Measurements from ENCODE around the gene BRCA1.
"Not testable (repeated sequence)": the region's sequence is repeated elsewhere in the genome, so short reads cannot be mapped to it uniquely, and the experiment has no call there.

The BRCA1 gene

DNA sequence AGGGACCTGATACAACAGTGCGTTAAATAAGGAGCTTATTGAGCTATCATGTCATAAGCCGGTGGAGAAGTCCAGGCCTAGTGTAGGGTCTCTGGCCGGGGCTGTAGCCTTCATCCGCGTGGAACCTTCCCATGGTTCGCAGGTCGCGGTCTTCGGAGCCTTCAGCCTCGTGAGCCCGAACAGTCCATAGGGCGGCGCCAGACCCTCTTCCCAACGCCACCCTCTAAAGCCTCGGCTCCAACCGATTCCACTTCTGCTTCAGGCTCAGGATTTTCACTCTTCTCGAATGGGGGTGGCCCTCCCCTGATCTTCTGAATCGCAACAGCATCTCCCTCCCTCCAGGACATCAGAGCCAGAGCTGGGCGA is 10.3 kb upstream of the BRCA1 start:
- TF ChIP-seq, protein P1, sequence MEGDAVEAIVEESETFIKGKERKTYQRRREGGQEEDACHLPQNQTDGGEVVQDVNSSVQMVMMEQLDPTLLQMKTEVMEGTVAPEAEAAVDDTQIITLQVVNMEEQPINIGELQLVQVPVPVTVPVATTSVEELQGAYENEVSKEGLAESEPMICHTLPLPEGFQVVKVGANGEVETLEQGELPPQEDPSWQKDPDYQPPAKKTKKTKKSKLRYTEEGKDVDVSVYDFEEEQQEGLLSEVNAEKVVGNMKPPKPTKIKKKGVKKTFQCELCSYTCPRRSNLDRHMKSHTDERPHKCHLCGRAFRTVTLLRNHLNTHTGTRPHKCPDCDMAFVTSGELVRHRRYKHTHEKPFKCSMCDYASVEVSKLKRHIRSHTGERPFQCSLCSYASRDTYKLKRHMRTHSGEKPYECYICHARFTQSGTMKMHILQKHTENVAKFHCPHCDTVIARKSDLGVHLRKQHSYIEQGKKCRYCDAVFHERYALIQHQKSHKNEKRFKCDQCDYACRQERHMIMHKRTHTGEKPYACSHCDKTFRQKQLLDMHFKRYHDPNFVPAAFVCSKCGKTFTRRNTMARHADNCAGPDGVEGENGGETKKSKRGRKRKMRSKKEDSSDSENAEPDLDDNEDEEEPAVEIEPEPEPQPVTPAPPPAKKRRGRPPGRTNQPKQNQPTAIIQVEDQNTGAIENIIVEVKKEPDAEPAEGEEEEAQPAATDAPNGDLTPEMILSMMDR (IDR thresholded peaks at IDR 0.05; ENCODE audit: insufficient read depth, low read depth, low read length, missing control alignments): no peak
- no peak overlapping the region for H3K4me3 ChIP-seq (ENCODE audit: low read length)
- DNase-seq (ENCODE audit: low read depth): no peak

DNA sequence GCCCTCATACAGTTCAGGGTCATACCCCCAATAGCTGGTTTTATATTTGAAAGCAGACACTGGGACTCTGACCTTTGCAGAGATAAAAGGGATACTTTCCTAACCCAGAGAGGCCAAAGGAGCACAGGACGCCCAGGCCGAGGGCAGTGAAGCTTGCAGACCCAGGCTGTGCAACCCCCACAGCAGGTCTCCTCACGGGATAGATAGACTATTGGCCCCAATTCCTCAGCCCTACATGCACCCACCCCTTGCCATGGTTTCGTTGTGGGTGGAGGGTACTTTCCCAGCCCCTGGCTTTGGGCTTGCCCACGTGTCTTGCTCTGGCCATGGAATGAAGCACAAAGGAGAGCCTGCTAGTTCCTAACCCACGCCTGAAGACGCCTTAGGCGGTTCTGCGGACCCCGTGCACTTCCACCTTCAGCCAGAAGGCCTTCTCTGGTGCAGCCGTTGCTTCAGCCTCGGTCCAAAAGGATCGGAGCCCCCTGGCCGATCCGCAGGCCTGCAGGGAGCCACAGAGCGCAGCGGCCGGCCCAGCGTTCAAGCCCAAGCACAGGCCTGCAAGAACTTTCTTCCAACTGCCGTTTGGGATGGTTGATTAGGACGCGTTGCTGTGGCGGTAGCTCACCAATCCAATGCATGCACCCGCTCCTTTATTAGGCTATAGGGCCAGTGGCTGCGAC is 9.8 kb upstream of the BRCA1 start:
- DNase-seq (ENCODE audit: low read depth): no peak
- H3K4me3 ChIP-seq (ENCODE audit: low read length): no peak overlapping the region
- TF ChIP-seq, protein P1 (IDR thresholded peaks at IDR 0.05; ENCODE audit: insufficient read depth, low read depth, low read length, missing control alignments): no peak

DNA sequence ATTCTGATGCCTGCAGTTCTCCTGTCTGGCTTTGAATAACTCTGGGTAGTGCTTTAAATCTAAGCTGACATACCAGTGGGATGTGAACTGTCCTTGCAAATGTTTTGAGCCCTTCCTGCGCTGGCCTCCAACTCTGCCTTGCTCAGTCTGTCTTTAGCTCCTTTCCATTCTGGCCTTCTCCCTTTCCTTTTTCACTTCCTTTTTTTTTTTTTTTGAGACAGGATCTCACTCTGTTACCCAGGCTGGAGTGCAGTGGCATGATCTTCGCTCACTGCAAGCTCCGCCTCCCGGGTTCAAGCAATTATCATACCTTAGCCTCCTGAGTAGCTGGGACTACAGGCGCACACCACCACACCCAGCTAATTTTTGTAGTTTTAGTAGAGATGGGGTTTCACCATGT is 8.3 kb upstream of the BRCA1 start:
- H3K4me3 ChIP-seq (ENCODE audit: low read length); DNase-seq (ENCODE audit: low read depth): not testable (repeated sequence)

DNA sequence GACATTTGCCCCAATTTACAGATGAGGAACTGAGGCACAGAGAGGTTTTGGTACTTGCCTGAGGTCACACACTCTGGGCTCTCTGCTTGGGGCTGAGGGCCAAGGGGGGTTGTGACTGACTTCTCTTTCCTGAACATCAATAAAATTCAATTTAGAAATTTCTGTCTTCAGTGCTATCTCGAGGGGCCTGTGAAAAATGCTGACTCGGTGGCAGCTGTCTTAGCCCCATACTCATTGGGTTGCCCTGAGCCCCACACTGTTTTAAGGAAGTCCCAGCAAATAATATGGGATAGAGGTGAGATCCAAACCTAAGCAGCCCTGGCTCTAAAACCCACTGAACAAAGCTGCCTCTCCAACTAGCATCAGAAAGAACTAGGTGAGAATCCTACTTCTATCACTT is 7.0 kb upstream of the BRCA1 start:
- no peak overlapping the region for H3K4me3 ChIP-seq (ENCODE audit: low read length)
- no peak for DNase-seq (ENCODE audit: low read depth)
- TF ChIP-seq, protein P1 (IDR thresholded peaks at IDR 0.05; ENCODE audit: insufficient read depth, low read depth, low read length, missing control alignments): no peak

DNA sequence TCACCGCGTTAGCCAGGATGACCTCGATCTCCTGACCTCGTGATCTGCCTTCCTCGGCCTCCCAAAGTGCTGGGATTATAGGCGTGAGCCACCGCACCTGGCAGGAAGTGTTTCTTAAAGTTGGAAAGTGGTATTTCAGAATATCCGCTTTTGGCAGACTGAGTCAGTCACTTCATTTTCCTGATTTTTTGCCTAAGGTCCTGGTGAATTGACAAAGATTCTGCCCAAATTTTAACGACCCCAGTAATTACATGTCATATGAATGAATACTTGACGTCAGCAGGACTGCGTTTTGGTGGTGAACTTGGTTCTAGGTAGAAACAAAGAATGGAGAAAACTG is 4.5 kb upstream of the BRCA1 start:
- peak; percentile 28 for DNase-seq (ENCODE audit: low read depth)
- TF ChIP-seq, protein P1 (IDR thresholded peaks at IDR 0.05; ENCODE audit: insufficient read depth, low read depth, low read length, missing control alignments): no peak
- peak overlapping the region; percentile 41 for H3K4me3 ChIP-seq (ENCODE audit: low read length)

DNA sequence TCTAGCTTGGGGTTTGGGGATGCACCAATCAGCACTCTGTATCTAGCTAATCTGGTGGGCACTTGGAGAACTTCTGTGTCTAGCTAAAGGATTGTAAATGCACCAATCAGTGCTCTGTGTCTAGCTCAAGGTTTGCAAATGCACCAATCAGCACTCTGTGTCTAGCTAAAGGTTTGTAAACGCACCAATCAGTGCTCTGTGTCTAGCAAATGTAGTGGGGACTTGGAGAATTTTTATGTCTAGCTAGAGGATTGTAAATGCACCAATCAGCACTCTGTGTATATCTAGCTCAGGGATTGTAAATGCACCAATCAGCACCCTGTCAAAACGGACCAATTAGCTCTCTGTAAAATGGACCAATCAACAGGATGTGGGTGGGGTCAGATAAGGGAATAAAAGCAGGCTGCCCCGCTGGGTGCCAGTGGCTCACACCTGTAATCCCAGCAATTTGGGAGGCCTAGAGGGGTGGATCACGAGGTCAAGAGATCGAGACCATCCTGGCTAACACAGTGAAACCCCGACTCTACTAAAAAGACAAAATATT is 2.2 kb upstream of the BRCA1 start:
- not testable (repeated sequence) for H3K4me3 ChIP-seq (ENCODE audit: low read length); DNase-seq (ENCODE audit: low read depth)

DNA sequence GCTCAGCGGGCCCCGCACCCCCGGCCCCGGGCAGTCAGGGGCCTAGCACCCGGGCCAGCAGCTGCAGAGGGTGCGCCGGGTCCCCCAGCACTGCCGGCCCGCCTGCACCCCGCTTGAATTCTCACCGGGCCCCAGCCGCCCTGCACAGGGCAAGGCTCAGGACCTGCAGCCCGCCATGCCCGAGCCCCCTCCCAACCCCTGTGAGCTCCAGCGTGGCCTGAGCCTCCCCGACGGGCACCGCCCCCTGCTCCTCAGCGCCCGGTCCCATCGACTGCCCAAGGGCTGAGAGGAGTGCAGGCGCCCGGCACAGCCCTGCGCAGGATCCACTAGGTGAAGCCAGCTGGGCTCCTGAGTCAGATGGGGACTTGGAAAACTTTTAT is 1.7 kb upstream of the BRCA1 start:
- DNase-seq (ENCODE audit: low read depth): no peak
- TF ChIP-seq, protein P1 (IDR thresholded peaks at IDR 0.05; ENCODE audit: insufficient read depth, low read depth, low read length, missing control alignments): no peak
- no peak overlapping the region for H3K4me3 ChIP-seq (ENCODE audit: low read length)
